GM12878 (cell line): ENCODE measurements around the gene CCDC106. TPM values are rescaled to one million over a fixed set of nuclear protein-coding genes. Genes with fewer than 3 reads are reported as not detected.
A peak's percentile ranks its signal among the peaks of the same experiment; 100 is the strongest.

ENCODE experiments used
- ATAC-seq: fragments of 200-7000 bp; cut with Tn5 transposase; 3 replicates; pipeline ENCODE4 v1.9.1; 2020; ENCODE audit warnings: mild to moderate bottlenecking, moderate library complexity
- BruUV-seq: library from RNA; stranded (reverse); fragments of 400-500 nt; replicated peaks from 2 replicates; lab custom pipeline; 2021; lab: Mats Ljungman, UMichigan
- CTCF ChIA-PET: fragments of 300-600 bp; sonication (Branson Sonifier 250); formaldehyde crosslinking; extraction: SDS; loops from one replicate; lab custom pipeline; 2021; ENCODE audit warnings: inconsistent platforms; lab: Yijun Ruan, JAX
- POLR2A ChIA-PET: fragments of 350-600 bp; formaldehyde crosslinking; extraction: SDS; loops from one replicate; lab custom pipeline; 2021; ENCODE audit warnings: inconsistent platforms; lab: Charles Lee
- RAD21 ChIA-PET: fragments of 300-600 bp; sonication (Branson Sonifier 250); formaldehyde crosslinking; loops from one replicate; lab custom pipeline; 2023; ENCODE audit warnings: antibody characterized with exemption; ENCODE audit not compliant: unreplicated experiment; lab: Charles Lee
- SMC1A ChIA-PET: fragments of 300-600 bp; sonication (Branson Sonifier 250); formaldehyde crosslinking; loops from one replicate; lab custom pipeline; 2023; ENCODE audit not compliant: unreplicated experiment, uncharacterized antibody; lab: Charles Lee
- DNase-seq: peaks from one replicate; pipeline ENCODE4 v3.0.0-alpha.2; 2011; ENCODE audit warnings: low read depth, low spot score
- FAIRE-seq: peaks from 3 replicates; lab custom pipeline; 2011; peaks lifted over from hg19 to GRCh38; lab: Jason Lieb, UNC
- H2AFZ ChIP-seq: 2 replicates; pipeline ENCODE4 v1.6.0; 2011; ENCODE audit warnings: low read depth, low read length, control low read depth; ENCODE audit not compliant: control insufficient read depth
- H3K27ac ChIP-seq: 2 replicates; pipeline ENCODE4 v1.5.1; 2011; ENCODE audit warnings: control low read depth; ENCODE audit not compliant: control insufficient read depth, insufficient read depth
- H3K27me3 ChIP-seq, 2 experiments: replicated peaks in 1 of 2; 2 replicates each; pipeline versions ENCODE4 v1.6.0 to v1.6.1; 2011; ENCODE audit warnings: low read length in 1 of 2; ENCODE audit not compliant: control insufficient read depth in 2 of 2, insufficient read depth in 2 of 2
- H3K36me3 ChIP-seq, 2 experiments: 2 replicates each; pipeline ENCODE4 v1.5.1; 2011; ENCODE audit warnings: low read length in 1 of 2; ENCODE audit not compliant: control insufficient read depth in 2 of 2, insufficient read depth in 2 of 2
- H3K4me1 ChIP-seq: 2 replicates; pipeline ENCODE4 v1.6.1; 2011; ENCODE audit warnings: mild to moderate bottlenecking, low read length, moderate library complexity, mixed read lengths; ENCODE audit not compliant: control insufficient read depth, insufficient read depth
- H3K4me2 ChIP-seq: 2 replicates; pipeline ENCODE4 v1.6.0; 2011; ENCODE audit warnings: control low read depth; ENCODE audit not compliant: control insufficient read depth, insufficient read depth
- H3K4me3 ChIP-seq: fragments of 200-600 bp; sonication (generic); 2 replicates; pipeline ENCODE4 v1.5.1; 2016
- H3K79me2 ChIP-seq: 2 replicates; pipeline ENCODE4 v1.6.0; 2011; ENCODE audit warnings: low read length; ENCODE audit not compliant: control insufficient read depth, insufficient read depth
- H3K9ac ChIP-seq: 2 replicates; pipeline ENCODE4 v1.8.0; 2011; ENCODE audit warnings: low read length, control low read depth, mixed read lengths; ENCODE audit not compliant: control insufficient read depth, insufficient read depth
- H3K9me3 ChIP-seq: replicated peaks from 3 replicates; pipeline ENCODE4 v1.5.1; 2011; ENCODE audit warnings: mild to moderate bottlenecking, low read length; ENCODE audit not compliant: control insufficient read depth, insufficient read depth
- H4K20me1 ChIP-seq: 2 replicates; pipeline ENCODE4 v1.6.0; 2011; ENCODE audit not compliant: control insufficient read depth, insufficient read depth
- CHD2 ChIP-seq: IDR thresholded peaks from 2 replicates; pipeline ENCODE4 v1.6.1; 2011; ENCODE audit warnings: low read depth, low read length, improper control_type of control experiment, borderline replicate concordance
- HCFC1 ChIP-seq: fragments of 150-350 bp; IDR thresholded peaks from 2 replicates; pipeline ENCODE4 v1.6.1; 2014; ENCODE audit warnings: low read length
- HDGF ChIP-seq: fragments of 450-650 bp; IDR thresholded peaks from 2 replicates; pipeline ENCODE4 v1.6.1; 2016; ENCODE audit warnings: antibody characterized with exemption
- POLR2A ChIP-seq: IDR thresholded peaks from 2 replicates; pipeline ENCODE4 v1.6.1; 2011; ENCODE audit warnings: low read depth, mild to moderate bottlenecking, low read length
- RELA ChIP-seq: fragments of 450-650 bp; IDR thresholded peaks from 2 replicates; pipeline ENCODE4 v1.8.0; 2014; ENCODE audit warnings: borderline replicate concordance; ENCODE audit not compliant: partially characterized antibody
- RELB ChIP-seq: fragments of 450-650 bp; IDR thresholded peaks from 2 replicates; pipeline ENCODE4 v1.6.1; 2017; ENCODE audit warnings: low read depth, mild to moderate bottlenecking, moderate library complexity
- RUNX3 ChIP-seq: IDR thresholded peaks from 2 replicates; pipeline ENCODE4 v1.6.1; 2012; ENCODE audit warnings: low read length, inconsistent platforms
- SIN3A ChIP-seq: IDR thresholded peaks from 2 replicates; pipeline ENCODE4 v1.6.1; 2012; ENCODE audit warnings: low read depth, low read length, improper control_type of control experiment
- SMC3 ChIP-seq: IDR thresholded peaks from 2 replicates; pipeline ENCODE4 v1.6.1; 2011; ENCODE audit warnings: low read length, improper control_type of control experiment, borderline replicate concordance
- TARDBP ChIP-seq: IDR thresholded peaks from 2 replicates; pipeline ENCODE4 v1.6.1; 2016; ENCODE audit warnings: borderline replicate concordance
- YBX1 ChIP-seq: fragments of 450-650 bp; IDR thresholded peaks from 2 replicates; pipeline ENCODE4 v1.6.1; 2016; ENCODE audit warnings: antibody characterized with exemption
- ZNF207 ChIP-seq: fragments of 450-650 bp; IDR thresholded peaks from 2 replicates; pipeline ENCODE4 v1.6.1; 2014; ENCODE audit warnings: antibody characterized with exemption, mild to moderate bottlenecking, borderline replicate concordance
- WGBS: methylation state at CpG from one replicate; pipeline ENCODE4 v1.1.6; 2016; ENCODE audit warnings: low lambda C conversion rate; ENCODE audit not compliant: insufficient replicate concordance, insufficient coverage; ENCODE audit errors: missing lambda C conversion rate; 5-methylcytosine and 5-hydroxymethylcytosine counted together
- in situ Hi-C: fragments of 300-500 bp; cut with MboI; formaldehyde crosslinking; loops from 9 replicates; pipeline ENCODE4 v1.14.3; 2018; ENCODE audit warnings: mixed read lengths
- intact Hi-C: fragments of 100-400 bp; cut with micrococcal nuclease; formaldehyde crosslinking; loops from one replicate; pipeline ENCODE4 v1.14.2; 2022; ENCODE audit not compliant: unreplicated experiment
- polyA plus RNA-seq, 11 experiments: library from polyadenylated mRNA; depleted of rRNA in 4 of 11; unstranded in 6 of 11; stranded (reverse) in 5 of 11; fragments of >200 nt; fragmentation: Nextera tagmentation in 4 of 11; fragmentation: Illumina TruSeq in 1 of 11; extraction: Ambion mirVana in 4 of 11; extraction: Trizol in 1 of 11; gene quantifications; 1 replicate in 1 of 11; 2 replicates in 10 of 11; pipeline versions ENCODE4 v1.2.1 to v1.2.3, GENCODE V29; 2011 to 2016; ENCODE audit warnings: inconsistent platforms in 2 of 11, missing spikeins in 2 of 11, low read depth in 1 of 11
- total RNA-seq, 4 experiments: library from RNA; depleted of rRNA in 3 of 4; stranded (reverse); fragments of >200 nt in 3 of 4; fragmentation: Illumina TruSeq in 1 of 4; extraction: Trizol in 1 of 4; gene quantifications; 2 replicates each; pipeline versions ENCODE4 v1.2.1 to v1.2.3, GENCODE V29; 2013 to 2021
- TF ChIP-seq, protein P1 (sequence below): fragments of 450-650 bp; IDR thresholded peaks from 2 replicates; pipeline ENCODE4 v1.6.1; 2017; ENCODE audit warnings: mild to moderate bottlenecking, moderate library complexity

Gene CCDC106
- total and polyA plus RNA-seq, 10 of the 15 experiments (the other 5 are each of a cell fraction or from before 2014, with no cell fraction given): 0.04 to 35.9 (median 19.8) TPM

DNA sequence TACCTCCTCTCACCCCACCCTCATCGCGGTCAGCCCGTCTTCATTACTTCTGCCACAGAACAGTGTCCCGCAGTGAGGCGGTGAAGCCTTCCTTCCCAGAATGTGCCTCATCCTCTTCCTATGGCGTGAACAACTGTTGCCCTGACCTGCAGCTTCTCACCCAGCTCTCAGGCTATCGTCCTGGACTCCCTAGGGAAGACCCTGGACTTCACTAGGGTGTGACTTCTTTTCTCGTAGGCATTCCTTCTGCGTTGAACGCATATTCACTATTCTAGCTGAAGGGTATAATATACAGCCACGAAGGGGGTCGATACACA lies 41.6 kb upstream of the CCDC106 start:
- no peaks in the 10 kb centered on the region for H4K20me1 ChIP-seq
- peaks cover 29% of the 10 kb centered on the region for H3K79me2 ChIP-seq
- CTCF ChIA-PET: interaction anchor here (0.6 to 4.6 kb wide), 22 partner anchors 12 to 267 kb away, joined by 3 to 76 read pairs (median 5); partner anchors contain the start of genes ISOC2, KMT5C, TMEM238 and U2AF2
- peak overlapping the region; percentile 77 for H3K9ac ChIP-seq
- peak overlapping the region; percentile 86 for H3K4me2 ChIP-seq
- H3K36me3 ChIP-seq: peaks cover 0 to 12% of the 10 kb centered on the region in 2 experiments
- RAD21 ChIA-PET: interaction anchor here (0.7 to 3.3 kb wide), 12 partner anchors 14 to 326 kb away, joined by 3 to 29 read pairs (median 4); partner anchors contain the start of genes CCDC106, HSPBP1, ZNF628 and ZNF784
- peaks cover 4% of the 10 kb centered on the region; the same call in 1 of the 2 replicates for H3K4me1 ChIP-seq
- BruUV-seq: no TSS peak
- peak overlapping the region; percentile 69 for H3K4me3 ChIP-seq
- TF ChIP-seq RELB (peak; percentile 5; the same call in 1 of the 2 replicates), RELA (no peak), SIN3A (peak; percentile 17; the same call in 1 of the 2 replicates), HDGF (peak; percentile 92; the same call in 1 of the 2 replicates), ZNF207 (0 out of 2 replicates have a peak, but pooled peaks have one; percentile 12), HCFC1 (0 out of 2 replicates have a peak, but pooled peaks have one; percentile 1), TARDBP (no peak), CHD2 (no peak), SMC3 (no peak), YBX1 (no peak), POLR2A (peak; percentile 36; the same call in 1 of the 2 replicates), RUNX3 (peak; percentile 11; the same call in 1 of the 2 replicates)
- TF ChIP-seq, protein P1, sequence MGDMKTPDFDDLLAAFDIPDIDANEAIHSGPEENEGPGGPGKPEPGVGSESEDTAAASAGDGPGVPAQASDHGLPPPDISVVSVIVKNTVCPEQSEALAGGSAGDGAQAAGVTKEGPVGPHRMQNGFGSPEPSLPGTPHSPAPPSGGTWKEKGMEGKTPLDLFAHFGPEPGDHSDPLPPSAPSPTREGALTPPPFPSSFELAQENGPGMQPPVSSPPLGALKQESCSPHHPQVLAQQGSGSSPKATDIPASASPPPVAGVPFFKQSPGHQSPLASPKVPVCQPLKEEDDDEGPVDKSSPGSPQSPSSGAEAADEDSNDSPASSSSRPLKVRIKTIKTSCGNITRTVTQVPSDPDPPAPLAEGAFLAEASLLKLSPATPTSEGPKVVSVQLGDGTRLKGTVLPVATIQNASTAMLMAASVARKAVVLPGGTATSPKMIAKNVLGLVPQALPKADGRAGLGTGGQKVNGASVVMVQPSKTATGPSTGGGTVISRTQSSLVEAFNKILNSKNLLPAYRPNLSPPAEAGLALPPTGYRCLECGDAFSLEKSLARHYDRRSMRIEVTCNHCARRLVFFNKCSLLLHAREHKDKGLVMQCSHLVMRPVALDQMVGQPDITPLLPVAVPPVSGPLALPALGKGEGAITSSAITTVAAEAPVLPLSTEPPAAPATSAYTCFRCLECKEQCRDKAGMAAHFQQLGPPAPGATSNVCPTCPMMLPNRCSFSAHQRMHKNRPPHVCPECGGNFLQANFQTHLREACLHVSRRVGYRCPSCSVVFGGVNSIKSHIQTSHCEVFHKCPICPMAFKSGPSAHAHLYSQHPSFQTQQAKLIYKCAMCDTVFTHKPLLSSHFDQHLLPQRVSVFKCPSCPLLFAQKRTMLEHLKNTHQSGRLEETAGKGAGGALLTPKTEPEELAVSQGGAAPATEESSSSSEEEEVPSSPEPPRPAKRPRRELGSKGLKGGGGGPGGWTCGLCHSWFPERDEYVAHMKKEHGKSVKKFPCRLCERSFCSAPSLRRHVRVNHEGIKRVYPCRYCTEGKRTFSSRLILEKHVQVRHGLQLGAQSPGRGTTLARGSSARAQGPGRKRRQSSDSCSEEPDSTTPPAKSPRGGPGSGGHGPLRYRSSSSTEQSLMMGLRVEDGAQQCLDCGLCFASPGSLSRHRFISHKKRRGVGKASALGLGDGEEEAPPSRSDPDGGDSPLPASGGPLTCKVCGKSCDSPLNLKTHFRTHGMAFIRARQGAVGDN: 0 out of 2 replicates have a peak, but pooled peaks have one; percentile 27
- TF ChIP-seq, all 136 proteins: peak for 8
- H2AFZ ChIP-seq: no peak overlapping the region
- ChIA-PET SMC1A (interaction anchor here (0.8 to 2.2 kb wide), 13 partner anchors 8 to 130 kb away, joined by 3 to 10 read pairs (median 5); partner anchors contain the start of genes ZNF628 and ZNF784), POLR2A (interaction anchor here (0.6 to 2.4 kb wide), 13 partner anchors 18 to 199 kb away, joined by 3 to 21 read pairs (median 4); partner anchors contain the start of genes UBE2S, ZNF580, ZNF628 and ZNF784)
- intact Hi-C loops: loop anchor here (1.0 kb wide), 1 partner anchor 89 kb away; no protein-coding TSS in a partner anchor
- H3K9me3 ChIP-seq: peaks cover 2% of the 10 kb centered on the region; the same call in 1 of the 3 replicates
- no peaks in the 10 kb centered on the region for H3K27me3 ChIP-seq
- ATAC-seq: no peak
- H3K27ac ChIP-seq: peak overlapping the region; percentile 90; the same call in 1 of the 2 replicates
- FAIRE-seq: no peak
- 13% methylated on average over 12 of the region's 12 CpGs for WGBS
- in situ Hi-C loops: no loop called here
- no peak for DNase-seq
